GM21526 (cell line): Measurements from ENCODE around the gene SLC1A2.

Source experiments
- ATAC-seq: cut with Tn5 transposase; IDR thresholded peaks from one replicate; pipeline ENCODE4 v1.9.1; 2021; ENCODE audit warnings: moderate library complexity; ENCODE audit not compliant: unreplicated experiment, low FRiP score

The SLC1A2 gene

DNA sequence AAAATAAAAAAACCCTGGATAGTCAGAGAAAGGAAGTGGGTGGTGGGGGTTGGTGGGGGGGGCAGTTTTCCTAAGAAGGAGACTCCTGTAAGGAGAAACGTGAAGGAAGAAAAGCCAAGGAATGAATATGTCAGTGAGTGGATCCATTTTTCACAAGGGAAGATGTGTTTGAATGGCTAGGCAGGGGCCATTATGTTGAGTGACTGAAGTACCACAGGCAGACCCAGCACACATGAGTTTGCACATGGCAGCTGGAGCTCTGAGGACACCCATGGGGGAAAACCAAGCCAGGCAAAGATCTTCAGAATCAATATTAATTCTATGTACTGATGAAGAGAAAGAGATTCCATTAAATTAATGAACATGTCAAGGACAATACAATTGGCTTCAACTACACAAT lies 212.7 kb downstream of the SLC1A2 start:
- ATAC-seq, result no peak

GRCh38 chr11:35204614-35205013 lies 214.7 kb downstream of the SLC1A2 start:
- no peak for ATAC-seq
